ENCODE measurements around the gene CIB1. TPM values are rescaled to one million over a fixed set of nuclear protein-coding genes. Genes with fewer than 3 reads are reported as not detected.

The CIB1 gene
- total RNA-seq, 4 donors from 2014 or later, result 15.5 to 43.4 (median 30.7) TPM

- Histone ChIP-seq H3K27me3 (no peaks in the 10 kb centered on the region), H3K27ac (peak overlapping the region; percentile 86 to 96 (median 94)), H3K36me3 (peaks cover 0 to 29% of the 10 kb centered on the region in 2 donors), H3K9me3 (no peaks in the 10 kb centered on the region), H3K4me3 (peak overlapping the region; percentile 84 to 99 (median 94)), H3K4me1 (peaks cover 32 to 44% of the 10 kb centered on the region in 2 donors)
- in situ Hi-C loops (cut with MboI; ENCODE audit: low sequenced_read_pairs in 4 of 4), result no loop called here
- intact Hi-C loops (cut with DNase I; ENCODE audit: low total_unique reads), result loop anchor here (2.0 kb wide), 1 partner anchor 58 kb away; no protein-coding TSS in a partner anchor
- peak in 2 of 5 experiments; percentile 34 to 60 for TF ChIP-seq CTCF (IDR thresholded peaks at IDR 0.05 in 4 of 5, conservative IDR thresholded peaks at IDR 0.05 in 1 of 5)
- TF ChIP-seq POLR2A (IDR thresholded peaks at IDR 0.05), result no peak
- DNase-seq (no peak), ATAC-seq (no peak)
Measured at GRCh38 chr15:90232941-90233386, 777 bp downstream of the CIB1 start.

- TF ChIP-seq CTCF (IDR thresholded peaks at IDR 0.05 in 4 of 5, conservative IDR thresholded peaks at IDR 0.05 in 1 of 5), result no peak
- TF ChIP-seq POLR2A (IDR thresholded peaks at IDR 0.05), result no peak
- H3K9me3 ChIP-seq, result no peaks in the 10 kb centered on the region
- intact Hi-C loops (cut with DNase I; ENCODE audit: low total_unique reads), result loop anchor here (2.0 kb wide), 1 partner anchor 57 kb away; no protein-coding TSS in a partner anchor
- in situ Hi-C loops (cut with MboI; ENCODE audit: low sequenced_read_pairs in 4 of 4), result no loop called here
- peaks cover 0 to 32% of the 10 kb centered on the region in 2 donors for H3K36me3 ChIP-seq
- no peaks in the 10 kb centered on the region for H3K27me3 ChIP-seq
- DNase-seq, result no peak
- no peak overlapping the region for H3K4me3 ChIP-seq
- H3K27ac ChIP-seq, result peak overlapping the region; percentile 10 to 94 (median 22)
- peaks cover 32 to 44% of the 10 kb centered on the region in 2 donors for H3K4me1 ChIP-seq
- ATAC-seq, result no peak
Measured at GRCh38 chr15:90232196-90232595, 1.5 kb downstream of the CIB1 start.

- intact Hi-C loops (cut with DNase I; ENCODE audit: low total_unique reads) (loop anchor here (2.0 kb wide), 1 partner anchor 57 kb away; no protein-coding TSS in a partner anchor), in situ Hi-C loops (cut with MboI; ENCODE audit: low sequenced_read_pairs in 4 of 4) (no loop called here)
- Histone ChIP-seq H3K36me3 (peaks cover 0 to 32% of the 10 kb centered on the region in 2 donors), H3K4me3 (no peak overlapping the region), H3K27me3 (no peaks in the 10 kb centered on the region), H3K9me3 (no peaks in the 10 kb centered on the region), H3K27ac (peak overlapping the region; percentile 16 to 70 (median 48)), H3K4me1 (peaks cover 32 to 44% of the 10 kb centered on the region in 2 donors)
- no peak for DNase-seq
- no peak for ATAC-seq
- TF ChIP-seq POLR2A (IDR thresholded peaks at IDR 0.05) (no peak), CTCF (IDR thresholded peaks at IDR 0.05 in 4 of 5, conservative IDR thresholded peaks at IDR 0.05 in 1 of 5) (no peak)
Measured at GRCh38 chr15:90231028-90232017, 2.4 kb downstream of the CIB1 start.

GRCh38 chr15:90230610-90231009 is 3.1 kb downstream of the CIB1 start:
- H3K4me3 ChIP-seq, result no peak overlapping the region
- peaks cover 32 to 44% of the 10 kb centered on the region in 2 donors for H3K4me1 ChIP-seq
- in situ Hi-C loops (cut with MboI; ENCODE audit: low sequenced_read_pairs in 4 of 4), result no loop called here

More at GRCh38 chr15:90230610-90231009, 3.1 kb downstream of the CIB1 start:
- intact Hi-C loops (cut with DNase I; ENCODE audit: low total_unique reads), result no loop called here
- DNase-seq (no peak), ATAC-seq (no peak)
- no peak for TF ChIP-seq CTCF (IDR thresholded peaks at IDR 0.05 in 4 of 5, conservative IDR thresholded peaks at IDR 0.05 in 1 of 5)
- TF ChIP-seq POLR2A (IDR thresholded peaks at IDR 0.05), result no peak
- Histone ChIP-seq H3K27me3 (no peaks in the 10 kb centered on the region), H3K27ac (peak overlapping the region; percentile 30 to 70 (median 58)), H3K36me3 (peaks cover 0 to 35% of the 10 kb centered on the region in 2 donors), H3K9me3 (no peaks in the 10 kb centered on the region)

Measured in gastrocnemius medialis (tissue), 4 donors.